Esophagus muscularis mucosa (tissue), 4 donors: ENCODE results near the gene SIX2. TPM values are rescaled to one million over a fixed set of nuclear protein-coding genes. Genes with fewer than 3 reads are reported as not detected.

Experiments used
- DNase-seq: peaks from one replicate; pipeline ENCODE4 v3.0.0-alpha.2; 2017; ENCODE audit errors: extremely low spot score
- H3K27ac ChIP-seq, 4 donors: fragments of 200-600 bp; sonication (generic); replicated peaks in 1 of 4; 1 replicate in 3 of 4; 2 replicates in 1 of 4; pipeline ENCODE4 v1.5.1; 2016 to 2019; ENCODE audit warnings: mild to moderate bottlenecking in 1 of 4
- H3K27me3 ChIP-seq, 4 donors: fragments of 200-600 bp; sonication (generic); one replicate each; pipeline versions ENCODE4 v1.5.1 to v1.6.0; 2016 to 2019
- H3K36me3 ChIP-seq, 4 donors: fragments of 200-600 bp; sonication (generic); one replicate each; pipeline ENCODE4 v1.5.1; 2016 to 2019
- H3K4me1 ChIP-seq, 4 donors: fragments of 200-600 bp; sonication (generic); one replicate each; pipeline ENCODE4 v1.5.1; 2016 to 2019
- H3K4me3 ChIP-seq, 4 donors: fragments of 200-600 bp; sonication (generic); 1 replicate in 2 of 4; 2 replicates in 2 of 4; pipeline ENCODE4 v1.5.1; 2016 to 2019; ENCODE audit warnings: mild to moderate bottlenecking in 4 of 4, moderate library complexity in 1 of 4
- H3K9me3 ChIP-seq, 4 donors: fragments of 200-600 bp; sonication (generic); 1 replicate in 3 of 4; 2 replicates in 1 of 4; pipeline ENCODE4 v1.5.1; 2016 to 2019
- EP300 ChIP-seq: sonication (generic); formaldehyde crosslinking; IDR thresholded peaks from one replicate; pipeline ENCODE4 v1.6.1; 2017; ENCODE audit warnings: antibody characterized with exemption
- POLR2A ChIP-seq: fragments of 450-650 bp; IDR thresholded peaks from one replicate; pipeline ENCODE4 v1.6.1; 2017; ENCODE audit warnings: antibody characterized with exemption, moderate library complexity, mild to moderate bottlenecking, low read depth
- POLR2AphosphoS5 ChIP-seq, 2 donors: sonication (generic); formaldehyde crosslinking; IDR thresholded peaks; one replicate each; pipeline ENCODE4 v1.6.1; 2017; ENCODE audit warnings: antibody characterized with exemption in 2 of 2
- WGBS: methylation state at CpG from one replicate; pipeline ENCODE4 v1.1.5; 2018; 5-methylcytosine and 5-hydroxymethylcytosine counted together
- intact Hi-C: fragments of 100-400 bp; cut with DNase I; formaldehyde crosslinking; loops from one replicate; pipeline ENCODE4 v1.15.1; 2023
- total RNA-seq, 4 donors: library from RNA; depleted of rRNA; stranded (reverse); fragments of >200 nt; gene quantifications; one replicate each; pipeline versions ENCODE4 v1.1.0 to v1.2.1, GENCODE V29; 2016
- TF ChIP-seq, protein P1 (sequence below), 3 experiments: fragments of 200-600 bp in 2 of 3; fragments of 450-650 bp in 1 of 3; sonication (generic) in 2 of 3; IDR thresholded peaks; one replicate each; pipeline ENCODE4 v1.5.1; 2017 to 2019; ENCODE audit warnings: antibody characterized with exemption in 3 of 3, mild to moderate bottlenecking in 2 of 3, moderate library complexity in 1 of 3

The SIX2 gene
- total RNA-seq, 4 donors from 2014 or later, result under 0.01 to 1.9 (median 1.5) TPM

DNA sequence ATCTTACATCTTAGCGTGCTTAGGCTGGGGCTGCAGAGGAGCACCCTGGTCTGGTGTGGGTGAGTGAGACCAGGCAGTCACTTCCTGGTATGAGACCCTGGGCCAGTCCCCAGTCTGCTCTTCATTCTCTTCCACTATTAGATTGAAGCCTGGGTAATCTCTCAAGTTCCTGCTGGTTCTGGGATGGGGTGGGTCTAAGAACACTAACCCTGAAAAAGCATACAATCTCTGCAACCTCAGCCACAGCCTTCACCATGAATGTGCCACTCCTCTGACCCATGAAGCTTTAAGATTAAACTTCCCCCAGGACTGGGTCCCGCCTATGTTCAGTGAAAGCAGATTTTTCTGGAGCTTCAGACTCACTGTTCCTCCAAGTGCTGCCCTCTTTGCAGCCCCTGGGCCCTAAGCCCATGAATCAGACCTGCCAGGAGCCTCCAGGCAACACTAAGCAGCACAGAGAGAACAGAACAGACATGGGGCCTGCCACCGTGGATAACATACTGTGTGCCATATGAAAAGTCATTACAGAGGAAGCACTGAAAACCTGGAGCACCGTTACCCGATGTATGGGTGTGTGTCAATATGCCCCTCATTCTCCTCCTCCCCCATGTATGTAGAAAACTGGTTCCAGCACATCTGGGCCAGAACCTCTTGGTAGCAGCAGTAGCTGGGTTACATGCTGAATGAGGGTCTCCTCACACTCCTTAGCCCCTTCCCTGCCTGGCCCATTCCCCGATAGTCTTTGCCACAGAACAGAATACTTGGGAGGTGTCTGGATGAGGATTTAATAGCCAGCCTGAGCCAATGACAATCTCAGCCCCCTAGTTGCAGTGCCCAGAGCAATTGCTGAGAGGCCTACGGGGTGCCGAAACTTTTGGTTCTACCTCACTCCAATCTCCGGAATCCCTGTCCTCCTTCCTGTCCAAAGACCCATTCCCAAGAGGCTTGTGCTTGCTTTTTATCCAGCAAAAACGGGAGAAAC lies 2.7 kb upstream of the SIX2 start:
- H3K9me3 ChIP-seq, result no peaks in the 10 kb centered on the region
- intact Hi-C loops, result no loop called here
- H3K4me1 ChIP-seq, result peaks cover 36 to 62% (median 55%) of the 10 kb centered on the region in 4 donors
- H3K27ac ChIP-seq, result no peak overlapping the region
- H3K4me3 ChIP-seq, result no peak overlapping the region
- DNase-seq, result no peak
- H3K36me3 ChIP-seq, result no peaks in the 10 kb centered on the region
- H3K27me3 ChIP-seq, result peaks cover 17 to 95% (median 57%) of the 10 kb centered on the region in 4 donors
- no peak for TF ChIP-seq POLR2A
- TF ChIP-seq POLR2AphosphoS5 (IDR thresholded peaks at IDR 0.05), result no peak
- TF ChIP-seq EP300, result no peak
- TF ChIP-seq, protein P1, sequence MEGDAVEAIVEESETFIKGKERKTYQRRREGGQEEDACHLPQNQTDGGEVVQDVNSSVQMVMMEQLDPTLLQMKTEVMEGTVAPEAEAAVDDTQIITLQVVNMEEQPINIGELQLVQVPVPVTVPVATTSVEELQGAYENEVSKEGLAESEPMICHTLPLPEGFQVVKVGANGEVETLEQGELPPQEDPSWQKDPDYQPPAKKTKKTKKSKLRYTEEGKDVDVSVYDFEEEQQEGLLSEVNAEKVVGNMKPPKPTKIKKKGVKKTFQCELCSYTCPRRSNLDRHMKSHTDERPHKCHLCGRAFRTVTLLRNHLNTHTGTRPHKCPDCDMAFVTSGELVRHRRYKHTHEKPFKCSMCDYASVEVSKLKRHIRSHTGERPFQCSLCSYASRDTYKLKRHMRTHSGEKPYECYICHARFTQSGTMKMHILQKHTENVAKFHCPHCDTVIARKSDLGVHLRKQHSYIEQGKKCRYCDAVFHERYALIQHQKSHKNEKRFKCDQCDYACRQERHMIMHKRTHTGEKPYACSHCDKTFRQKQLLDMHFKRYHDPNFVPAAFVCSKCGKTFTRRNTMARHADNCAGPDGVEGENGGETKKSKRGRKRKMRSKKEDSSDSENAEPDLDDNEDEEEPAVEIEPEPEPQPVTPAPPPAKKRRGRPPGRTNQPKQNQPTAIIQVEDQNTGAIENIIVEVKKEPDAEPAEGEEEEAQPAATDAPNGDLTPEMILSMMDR (IDR thresholded peaks at IDR 0.05), result no peak
- WGBS, result 60% methylated on average over 10 of the region's 10 CpGs

DNA sequence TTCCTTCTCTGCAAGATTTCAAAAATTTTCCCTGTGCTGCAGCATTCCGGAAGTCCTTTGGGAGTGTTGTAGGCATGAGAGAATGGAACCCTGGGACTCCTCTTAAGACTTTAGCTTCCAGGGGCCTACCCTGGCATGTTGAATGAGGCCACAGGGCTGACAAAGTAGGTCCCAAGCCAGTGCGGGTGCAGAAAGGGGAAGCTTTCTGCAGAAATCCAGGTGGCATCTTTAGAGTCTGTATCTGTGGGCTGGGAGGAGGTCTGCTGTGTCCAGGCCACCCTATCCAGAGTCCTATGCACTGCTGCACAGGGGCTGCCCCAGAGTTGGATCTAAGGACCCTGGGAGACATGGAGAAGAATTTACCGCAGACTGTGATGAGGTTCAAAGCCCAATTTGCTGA lies 1.9 kb upstream of the SIX2 start:
- H3K4me3 ChIP-seq, result peak overlapping the region; percentile 53 to 65 (median 56)
- peaks cover 36 to 62% (median 55%) of the 10 kb centered on the region in 4 donors for H3K4me1 ChIP-seq

DNA sequence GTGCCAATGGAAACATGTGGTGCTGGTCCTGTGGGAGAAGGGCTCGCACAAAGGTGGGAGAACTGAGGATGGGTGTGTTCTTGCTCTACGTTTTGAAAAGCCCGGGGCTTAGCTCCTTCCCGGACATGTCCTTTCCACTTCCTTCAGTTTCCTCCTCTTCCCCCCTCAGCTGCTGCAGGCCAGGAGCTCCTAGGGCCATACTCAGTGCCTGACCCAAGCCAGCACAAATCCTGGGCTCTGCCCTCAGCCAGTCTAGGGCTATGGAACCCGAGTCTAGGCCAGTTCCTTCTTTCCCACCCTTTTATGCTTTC lies 1.4 kb upstream of the SIX2 start:
- H3K9me3 ChIP-seq, result no peaks in the 10 kb centered on the region
- H3K27me3 ChIP-seq, result peaks cover 17 to 100% (median 67%) of the 10 kb centered on the region in 4 donors
- DNase-seq, result no peak
- H3K4me3 ChIP-seq, result peak overlapping the region; percentile 53 to 65 (median 56)
- intact Hi-C loops, result no loop called here
- no peak for TF ChIP-seq POLR2AphosphoS5 (IDR thresholded peaks at IDR 0.05)
- TF ChIP-seq, protein P1 (IDR thresholded peaks at IDR 0.05), result no peak
- H3K4me1 ChIP-seq, result peaks cover 36 to 62% (median 57%) of the 10 kb centered on the region in 4 donors
- 24% methylated on average over 5 of the region's 5 CpGs for WGBS
- H3K36me3 ChIP-seq, result no peaks in the 10 kb centered on the region
- H3K27ac ChIP-seq, result peak overlapping the region; percentile 53 to 72 (median 57)

More for the DNA sequence above, 1.9 kb upstream of the SIX2 start:
- 73% methylated on average over 3 of the region's 3 CpGs for WGBS
- Histone ChIP-seq H3K27me3 (peaks cover 17 to 100% (median 63%) of the 10 kb centered on the region in 4 donors), H3K27ac (no peak overlapping the region), H3K9me3 (no peaks in the 10 kb centered on the region), H3K36me3 (no peaks in the 10 kb centered on the region)
- DNase-seq, result no peak
- intact Hi-C loops, result no loop called here
- TF ChIP-seq POLR2A (no peak), EP300 (no peak), POLR2AphosphoS5 (IDR thresholded peaks at IDR 0.05) (no peak)
- TF ChIP-seq, protein P1 (IDR thresholded peaks at IDR 0.05), result no peak

DNA sequence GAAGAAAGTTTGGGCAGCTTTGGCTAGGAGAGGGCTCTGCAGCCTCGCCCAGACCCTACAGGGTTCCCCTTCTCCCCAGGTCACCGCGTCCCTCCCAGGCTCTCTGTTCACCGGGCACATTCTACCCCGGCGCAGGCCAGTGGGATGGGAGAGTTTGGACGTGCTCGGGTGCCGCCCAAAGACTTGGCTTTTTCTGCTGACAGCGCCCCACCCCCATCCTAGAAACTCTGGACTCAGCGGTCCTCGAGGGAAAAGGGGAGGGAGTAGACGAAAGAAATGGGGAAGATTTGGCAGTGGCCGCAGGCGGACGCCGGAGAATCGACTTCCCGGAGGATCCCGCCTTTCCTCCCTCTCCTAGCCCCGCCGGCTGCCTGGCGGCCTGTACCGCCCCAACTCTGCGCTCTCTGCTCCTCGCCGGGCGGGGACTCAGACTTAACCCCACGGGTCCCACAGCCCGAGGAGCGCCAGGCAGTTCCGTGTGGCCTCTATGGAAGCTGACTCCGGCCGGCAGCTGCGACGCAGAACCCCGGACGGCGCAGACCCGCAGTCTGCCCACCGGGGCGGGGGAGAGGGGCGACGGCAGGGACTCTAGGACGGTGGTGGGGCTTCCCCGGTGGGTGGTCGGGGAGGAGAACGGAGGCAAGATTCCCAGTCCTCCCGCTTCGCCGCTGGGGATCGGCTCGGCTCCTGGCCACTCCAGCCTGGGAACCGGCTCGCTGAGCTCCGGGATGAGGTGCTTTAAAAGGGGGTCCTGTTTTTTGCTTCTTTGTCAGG lies 863 bp upstream of the SIX2 start:
- no peak for DNase-seq
- no peak for TF ChIP-seq EP300
- peak in 1 of 2 donors; percentile 26 for TF ChIP-seq POLR2AphosphoS5 (IDR thresholded peaks at IDR 0.05)
- TF ChIP-seq POLR2A, result no peak
- TF ChIP-seq, protein P1 (IDR thresholded peaks at IDR 0.05), result no peak
- peaks cover 36 to 66% (median 61%) of the 10 kb centered on the region in 4 donors for H3K4me1 ChIP-seq
- H3K27ac ChIP-seq, result peak overlapping the region; percentile 53 to 72 (median 57)
- H3K27me3 ChIP-seq, result peaks cover 17 to 100% (median 70%) of the 10 kb centered on the region in 4 donors
- under 1% methylated on average over 32 of the region's 56 CpGs for WGBS
- H3K36me3 ChIP-seq, result no peaks in the 10 kb centered on the region
- H3K9me3 ChIP-seq, result no peaks in the 10 kb centered on the region
- intact Hi-C loops, result no loop called here
- H3K4me3 ChIP-seq, result peak overlapping the region; percentile 53 to 65 (median 56)
